MM.1S (cell line): ENCODE measurements around the gene PROK1.

ENCODE experiments used
- EZH2 ChIP-seq: fragments of 300-600 bp; sonication (generic); optimal IDR thresholded peaks from 2 replicates; pipeline ENCODE3; 2017; ENCODE audit warnings: low read depth, mild to moderate bottlenecking, antibody characterized with exemption, low read length, mixed read lengths
- TF ChIP-seq, protein P1 (sequence below): fragments of 300-600 bp; sonication (generic); IDR thresholded peaks from 2 replicates; pipeline ENCODE4 v1.5.1; 2016; ENCODE audit warnings: antibody characterized with exemption, low read length, mixed read lengths

DNA sequence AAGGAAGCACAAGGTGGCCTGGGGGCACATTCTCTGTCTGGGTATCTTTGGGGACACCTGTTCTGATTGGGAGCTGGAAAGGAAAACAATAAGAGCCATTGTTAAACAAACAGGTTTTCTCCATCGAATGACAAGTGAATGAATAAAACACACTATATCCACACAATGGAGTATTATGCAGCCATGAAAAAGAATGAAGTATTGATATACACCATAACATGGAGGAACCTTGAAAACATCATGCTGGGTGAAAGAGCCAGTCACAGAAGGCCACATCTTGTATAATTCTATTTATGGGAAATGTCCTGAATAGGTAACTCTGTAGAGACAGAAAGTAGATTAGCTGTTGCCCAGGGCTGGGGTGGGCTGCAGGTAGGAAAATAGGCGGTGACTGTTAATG lies 11.1 kb downstream of the PROK1 start:
- TF ChIP-seq EZH2 = no peak
- TF ChIP-seq, protein P1, sequence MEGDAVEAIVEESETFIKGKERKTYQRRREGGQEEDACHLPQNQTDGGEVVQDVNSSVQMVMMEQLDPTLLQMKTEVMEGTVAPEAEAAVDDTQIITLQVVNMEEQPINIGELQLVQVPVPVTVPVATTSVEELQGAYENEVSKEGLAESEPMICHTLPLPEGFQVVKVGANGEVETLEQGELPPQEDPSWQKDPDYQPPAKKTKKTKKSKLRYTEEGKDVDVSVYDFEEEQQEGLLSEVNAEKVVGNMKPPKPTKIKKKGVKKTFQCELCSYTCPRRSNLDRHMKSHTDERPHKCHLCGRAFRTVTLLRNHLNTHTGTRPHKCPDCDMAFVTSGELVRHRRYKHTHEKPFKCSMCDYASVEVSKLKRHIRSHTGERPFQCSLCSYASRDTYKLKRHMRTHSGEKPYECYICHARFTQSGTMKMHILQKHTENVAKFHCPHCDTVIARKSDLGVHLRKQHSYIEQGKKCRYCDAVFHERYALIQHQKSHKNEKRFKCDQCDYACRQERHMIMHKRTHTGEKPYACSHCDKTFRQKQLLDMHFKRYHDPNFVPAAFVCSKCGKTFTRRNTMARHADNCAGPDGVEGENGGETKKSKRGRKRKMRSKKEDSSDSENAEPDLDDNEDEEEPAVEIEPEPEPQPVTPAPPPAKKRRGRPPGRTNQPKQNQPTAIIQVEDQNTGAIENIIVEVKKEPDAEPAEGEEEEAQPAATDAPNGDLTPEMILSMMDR = no peak
